DOHH2 (cell line): ENCODE results near the gene SFTA2.

ENCODE experiments used
- CTCF ChIP-seq: fragments of 200-600 bp; sonication (generic); IDR thresholded peaks from one replicate; pipeline ENCODE4 v1.5.1; 2014; ENCODE audit warnings: antibody characterized with exemption, mild to moderate bottlenecking, low read depth, low read length; ENCODE audit not compliant: poor library complexity, severe bottlenecking
- EZH2phosphoT487 ChIP-seq: fragments of 200-600 bp; sonication (generic); IDR thresholded peaks from 2 replicates; pipeline ENCODE4 v1.6.1; 2017; ENCODE audit warnings: borderline replicate concordance, mild to moderate bottlenecking, antibody characterized with exemption, low read length, moderate library complexity, mixed read lengths

- TF ChIP-seq CTCF (no peak), EZH2phosphoT487 (no peak)
Measured at GRCh38 chr6:30939473-30939872, 7.5 kb upstream of the SFTA2 start.
